Vagina (tissue), 2 donors: ENCODE data around the gene CAMKMT.

ENCODE experiments used
- POLR2AphosphoS5 ChIP-seq, 2 donors: sonication (generic); formaldehyde crosslinking; IDR thresholded peaks; one replicate each; pipeline ENCODE4 v1.9.0; 2017; ENCODE audit warnings: antibody characterized with exemption in 2 of 2, mild to moderate bottlenecking in 2 of 2, low read depth in 1 of 2; ENCODE audit not compliant: insufficient read depth in 1 of 2
- TF ChIP-seq, protein P1 (sequence below), 3 experiments: fragments of 450-650 bp in 2 of 3; fragments of 200-600 bp in 1 of 3; sonication (generic) in 1 of 3; IDR thresholded peaks; one replicate each; pipeline ENCODE4 v1.5.1; 2017 to 2019; ENCODE audit warnings: antibody characterized with exemption in 3 of 3, mild to moderate bottlenecking in 2 of 3, moderate library complexity in 2 of 3

DNA sequence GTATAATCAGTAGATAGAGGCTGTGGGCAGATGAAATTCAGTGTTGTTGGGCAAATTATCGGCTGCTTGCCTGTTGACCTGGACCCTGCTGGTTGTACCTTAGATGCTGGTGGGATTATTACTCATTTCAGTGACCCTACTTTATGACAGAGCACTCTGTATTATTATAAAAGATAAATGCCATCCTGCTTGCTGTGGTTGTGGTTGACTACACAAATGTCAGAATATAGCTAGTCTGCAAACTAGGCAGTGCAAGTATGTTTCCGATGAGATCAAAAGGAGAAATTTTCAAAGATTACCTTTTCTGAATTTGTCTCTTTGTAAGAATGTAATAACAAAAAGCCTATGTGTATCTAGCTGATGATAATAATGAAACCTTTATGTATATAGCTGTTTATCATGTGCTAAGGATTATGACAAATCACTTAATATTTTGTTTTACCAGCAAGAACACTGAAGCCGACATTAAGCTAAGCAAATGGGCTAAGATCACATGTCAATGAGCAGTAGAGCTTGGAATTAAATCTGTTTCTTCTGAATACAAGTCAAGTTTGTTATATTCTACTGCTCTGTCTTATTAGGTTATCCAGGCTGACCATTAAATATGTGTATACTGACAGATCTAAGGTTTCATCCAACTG is 219.2 kb downstream of the CAMKMT start:
- TF ChIP-seq, protein P1, sequence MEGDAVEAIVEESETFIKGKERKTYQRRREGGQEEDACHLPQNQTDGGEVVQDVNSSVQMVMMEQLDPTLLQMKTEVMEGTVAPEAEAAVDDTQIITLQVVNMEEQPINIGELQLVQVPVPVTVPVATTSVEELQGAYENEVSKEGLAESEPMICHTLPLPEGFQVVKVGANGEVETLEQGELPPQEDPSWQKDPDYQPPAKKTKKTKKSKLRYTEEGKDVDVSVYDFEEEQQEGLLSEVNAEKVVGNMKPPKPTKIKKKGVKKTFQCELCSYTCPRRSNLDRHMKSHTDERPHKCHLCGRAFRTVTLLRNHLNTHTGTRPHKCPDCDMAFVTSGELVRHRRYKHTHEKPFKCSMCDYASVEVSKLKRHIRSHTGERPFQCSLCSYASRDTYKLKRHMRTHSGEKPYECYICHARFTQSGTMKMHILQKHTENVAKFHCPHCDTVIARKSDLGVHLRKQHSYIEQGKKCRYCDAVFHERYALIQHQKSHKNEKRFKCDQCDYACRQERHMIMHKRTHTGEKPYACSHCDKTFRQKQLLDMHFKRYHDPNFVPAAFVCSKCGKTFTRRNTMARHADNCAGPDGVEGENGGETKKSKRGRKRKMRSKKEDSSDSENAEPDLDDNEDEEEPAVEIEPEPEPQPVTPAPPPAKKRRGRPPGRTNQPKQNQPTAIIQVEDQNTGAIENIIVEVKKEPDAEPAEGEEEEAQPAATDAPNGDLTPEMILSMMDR (IDR thresholded peaks at IDR 0.05) = no peak
- no peak for TF ChIP-seq POLR2AphosphoS5 (IDR thresholded peaks at IDR 0.05; ENCODE audit: insufficient read depth in 1 of 2, low read depth in 1 of 2)
